Duodenal mucosa (tissue), 2 donors: ENCODE data around the gene NRBP1.
A peak's percentile ranks its signal among the peaks of the same experiment; 100 is the strongest.

ENCODE experiments used
- H3K27ac ChIP-seq: one replicate; pipeline ENCODE4 v1.7.0; 2013; ENCODE audit warnings: low read depth, low read length
- H3K27me3 ChIP-seq, 2 donors: one replicate each; pipeline ENCODE4 v1.7.0; 2013; ENCODE audit warnings: low read length in 2 of 2, control low read depth in 1 of 2; ENCODE audit not compliant: insufficient read depth in 2 of 2, control insufficient read depth in 1 of 2
- H3K36me3 ChIP-seq, 2 donors: one replicate each; pipeline ENCODE4 v1.7.0; 2013; ENCODE audit warnings: low read length in 2 of 2, control low read depth in 1 of 2; ENCODE audit not compliant: insufficient read depth in 2 of 2, control insufficient read depth in 1 of 2
- H3K4me1 ChIP-seq, 2 donors: one replicate each; pipeline ENCODE4 v1.7.0; 2013; ENCODE audit warnings: low read length in 2 of 2, control low read depth in 1 of 2; ENCODE audit not compliant: insufficient read depth in 2 of 2, control insufficient read depth in 1 of 2
- H3K4me3 ChIP-seq, 2 donors: one replicate each; pipeline ENCODE4 v1.7.0; 2013; ENCODE audit warnings: low read length in 2 of 2, low read depth in 1 of 2
- H3K9ac ChIP-seq, 2 donors: one replicate each; pipeline ENCODE4 v1.7.0; 2013; ENCODE audit warnings: low read length in 2 of 2, low read depth in 1 of 2
- H3K9me3 ChIP-seq, 2 donors: one replicate each; pipeline ENCODE4 v1.7.0; 2013; ENCODE audit warnings: low read length in 2 of 2, control low read depth in 1 of 2; ENCODE audit not compliant: control insufficient read depth in 1 of 2

Gene NRBP1

DNA sequence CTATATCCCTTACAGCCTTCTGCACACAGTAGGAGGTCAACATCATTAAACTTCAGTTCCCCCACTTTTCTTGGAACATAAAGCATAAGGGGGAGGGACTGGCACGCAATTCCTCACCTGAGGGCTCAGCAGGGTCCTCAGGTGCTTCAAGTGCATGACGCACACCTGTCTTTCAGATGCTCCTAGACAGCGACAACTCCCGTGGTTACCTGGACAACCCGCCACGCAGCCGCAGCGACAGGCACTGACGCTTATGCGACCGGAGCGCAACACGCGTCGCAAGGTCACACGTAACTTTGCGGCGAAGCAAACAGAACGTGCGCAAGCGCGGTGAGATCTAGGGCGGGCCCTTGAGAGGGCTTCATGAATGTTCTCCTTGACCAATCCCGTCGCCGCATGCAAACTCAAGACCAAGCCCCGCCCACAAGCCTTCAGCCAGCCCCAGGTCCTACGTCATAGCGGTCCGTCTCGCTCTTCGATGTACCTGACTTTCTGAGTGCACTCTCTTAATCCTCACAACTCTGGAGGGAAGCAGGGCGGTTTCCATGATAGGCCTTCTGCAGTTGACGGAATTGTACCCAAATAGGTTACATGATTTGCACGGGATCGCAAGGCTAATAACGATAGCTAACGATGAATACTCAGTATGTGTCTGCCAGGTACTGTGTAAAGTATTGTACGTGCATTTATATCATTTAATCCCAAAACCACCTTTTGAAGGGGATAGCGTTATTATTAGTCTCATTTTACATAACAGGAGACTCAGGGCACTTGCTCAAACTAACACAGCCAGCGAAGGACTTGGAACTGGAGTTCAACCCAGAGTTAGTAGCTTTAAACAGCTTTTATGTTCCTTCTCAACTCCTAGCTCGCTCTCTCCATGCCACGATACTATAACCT is 61.3 kb downstream of the NRBP1 start, which contains the start of gene IFT172:
IFT172 (minus strand) TSS at position 246 of the 900 bp plus-strand sequence; CDS start at position 156, 90 bp downstream.
- peak within 1 kb of the TSS; percentile 71 to 85 for H3K9ac ChIP-seq
- peaks cover 9 to 10% of the 10 kb centered on the region in 2 donors for H3K27me3 ChIP-seq
- H3K36me3 ChIP-seq: no peaks in the 10 kb centered on the region
- H3K9me3 ChIP-seq: no peaks in the 10 kb centered on the region
- peaks cover 11 to 19% of the 10 kb centered on the region in 2 donors for H3K4me1 ChIP-seq
- no peak within 1 kb of the TSS for H3K27ac ChIP-seq
- H3K4me3 ChIP-seq: peak within 1 kb of the TSS; percentile 82 to 88
